ENCODE results near the gene CCND2.

DNA sequence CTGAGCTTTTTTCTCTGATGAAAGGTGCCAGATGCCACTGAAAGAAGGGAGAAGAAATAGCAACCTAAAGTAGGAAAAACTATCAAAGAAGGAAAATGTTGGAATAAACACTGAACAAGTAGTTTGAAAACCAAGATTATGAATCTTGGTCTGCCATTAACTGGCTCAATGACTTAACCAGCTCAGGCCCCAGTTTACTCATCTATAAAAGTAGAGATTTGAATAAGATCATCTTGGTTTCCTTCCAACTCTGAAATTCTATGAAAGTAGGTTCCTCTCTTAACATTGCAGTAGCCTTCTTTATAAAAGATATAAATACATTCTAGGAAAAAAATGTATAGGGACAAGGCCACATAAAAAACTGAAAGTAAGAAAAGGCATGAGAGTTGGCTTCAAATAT is 16.1 kb upstream of the CCND2 start:
- TF ChIP-seq, protein P1, sequence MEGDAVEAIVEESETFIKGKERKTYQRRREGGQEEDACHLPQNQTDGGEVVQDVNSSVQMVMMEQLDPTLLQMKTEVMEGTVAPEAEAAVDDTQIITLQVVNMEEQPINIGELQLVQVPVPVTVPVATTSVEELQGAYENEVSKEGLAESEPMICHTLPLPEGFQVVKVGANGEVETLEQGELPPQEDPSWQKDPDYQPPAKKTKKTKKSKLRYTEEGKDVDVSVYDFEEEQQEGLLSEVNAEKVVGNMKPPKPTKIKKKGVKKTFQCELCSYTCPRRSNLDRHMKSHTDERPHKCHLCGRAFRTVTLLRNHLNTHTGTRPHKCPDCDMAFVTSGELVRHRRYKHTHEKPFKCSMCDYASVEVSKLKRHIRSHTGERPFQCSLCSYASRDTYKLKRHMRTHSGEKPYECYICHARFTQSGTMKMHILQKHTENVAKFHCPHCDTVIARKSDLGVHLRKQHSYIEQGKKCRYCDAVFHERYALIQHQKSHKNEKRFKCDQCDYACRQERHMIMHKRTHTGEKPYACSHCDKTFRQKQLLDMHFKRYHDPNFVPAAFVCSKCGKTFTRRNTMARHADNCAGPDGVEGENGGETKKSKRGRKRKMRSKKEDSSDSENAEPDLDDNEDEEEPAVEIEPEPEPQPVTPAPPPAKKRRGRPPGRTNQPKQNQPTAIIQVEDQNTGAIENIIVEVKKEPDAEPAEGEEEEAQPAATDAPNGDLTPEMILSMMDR (conservative IDR thresholded peaks at IDR 0.05), result no peak
- TF ChIP-seq ZFX (IDR thresholded peaks at IDR 0.05), result no peak

All from C4-2B (cell line).